Adrenal gland (tissue), 12 donors: ENCODE data around the gene DNAJC11. TPM values are rescaled to one million over a fixed set of nuclear protein-coding genes. Genes with fewer than 3 reads are reported as not detected.
A peak's percentile ranks its signal among the peaks of the same experiment; 100 is the strongest.

ENCODE experiments used
- DNase-seq, 7 donors: peaks; one replicate each; pipeline ENCODE4 v3.0.0-alpha.2; 2019 to 2020
- H3K27ac ChIP-seq, 5 donors: fragments of 200-600 bp; sonication (generic) in 4 of 5; 1 replicate in 3 of 5; 2 replicates in 2 of 5; pipeline versions ENCODE4 v1.5.1 to v1.8.0; 2016 to 2020; ENCODE audit warnings: mild to moderate bottlenecking in 1 of 5
- H3K27me3 ChIP-seq: fragments of 200-600 bp; 2 replicates; pipeline ENCODE4 v1.8.0; 2021
- H3K36me3 ChIP-seq, 2 donors: fragments of 200-600 bp; replicated peaks in 1 of 2; 1 replicate in 1 of 2; 2 replicates in 1 of 2; pipeline versions ENCODE4 v1.5.1 to v1.8.0; 2018 to 2022
- H3K4me1 ChIP-seq, 2 donors: fragments of 200-600 bp; replicated peaks in 1 of 2; 1 replicate in 1 of 2; 2 replicates in 1 of 2; pipeline versions ENCODE4 v1.5.1 to v1.8.0; 2018 to 2021
- H3K4me3 ChIP-seq, 4 donors: fragments of 200-600 bp; sonication (generic) in 3 of 4; one replicate each; pipeline ENCODE4 v1.5.1; 2016 to 2018
- H3K9me3 ChIP-seq, 3 donors: fragments of 200-600 bp; sonication (generic) in 1 of 3; replicated peaks in 1 of 3; 1 replicate in 2 of 3; 2 replicates in 1 of 3; pipeline versions ENCODE4 v1.5.1 to v1.8.0; 2016 to 2021
- CTCF ChIP-seq, 6 experiments: fragments of 450-650 bp in 4 of 6; fragments of 200-600 bp in 2 of 6; sonication (generic) in 1 of 6; IDR thresholded peaks; 1 replicate in 5 of 6; 2 replicates in 1 of 6; pipeline versions ENCODE4 v1.5.1 to v1.8.0; 2016 to 2021; ENCODE audit warnings: antibody characterized with exemption in 6 of 6, mild to moderate bottlenecking in 2 of 6, moderate library complexity in 1 of 6
- POLR2A ChIP-seq, 2 donors: fragments of 450-650 bp; IDR thresholded peaks; one replicate each; pipeline ENCODE4 v1.6.1; 2017; ENCODE audit warnings: antibody characterized with exemption in 2 of 2, mild to moderate bottlenecking in 2 of 2, moderate library complexity in 1 of 2
- WGBS, 4 donors: extraction: QIAGEN DNeasy Blood & Tissue Kit in 2 of 4; methylation state at CpG; one replicate each; pipeline versions ENCODE4 v1.1.5 to v1.1.7; 2013 to 2017; 5-methylcytosine and 5-hydroxymethylcytosine counted together
- intact Hi-C, 2 donors: fragments of 100-400 bp; cut with DNase I; formaldehyde crosslinking; loops; one replicate each; pipeline versions ENCODE4 v1.14.1 to v1.15.0; 2022 to 2023
- polyA plus RNA-seq, 3 donors: library from polyadenylated mRNA; stranded (reverse); fragments of 200-250 nt in 2 of 3; fragments of 350-450 nt in 1 of 3; fragmentation: Illumina TruSeq in 1 of 3; extraction: RNeasy Lipid Tissue Mini Kit (QIAGEN cat#74804) in 1 of 3; gene quantifications; one replicate each; pipeline ENCODE4 v1.2.3, GENCODE V29; 2013 to 2014
- total RNA-seq, 9 donors: library from RNA; depleted of rRNA in 4 of 9; stranded (reverse); fragments of >200 nt in 4 of 9; fragments of 120-200 nt in 1 of 9; fragmentation: NEBNext Ultra II Directional in 1 of 9; extraction: Animal tissue kit (Norgen Biotek cat#: 25700) in 1 of 9; gene quantifications; one replicate each; pipeline versions ENCODE4 v1.1.0 to v1.2.4, GENCODE V29; 2013 to 2023
- donor health status: healthy with polysubstance abuse.
- donor health status: Bipolar disorder and iron deficiency.
- donor health status: DM: yes; HTN: yes; CAD: no.
- donor health status: DM: no; HTN: no; CAD: no.
- donor health status: DM: no; HTN: no; CAD: no.
- donor health status: DM: yes; HTN: yes; CAD: no.

The DNAJC11 gene
- total and polyA plus RNA-seq, 12 donors: 29.2 to 125 (median 61.9) TPM

GRCh38 chr1:6624710-6625583 lies 76.7 kb downstream of the DNAJC11 start, which contains the start of gene THAP3:
Gene THAP3, plus strand, starts transcription at chr1:6624868. Its CDS starts 351 bp downstream, at chr1:6625219.
- peak within 1 kb of the TSS; percentile 60 to 95 (median 89) for H3K27ac ChIP-seq
- H3K27me3 ChIP-seq: no peaks in the 10 kb centered on the region
- intact Hi-C loops: no loop called here
- peak within 1 kb of the TSS; percentile 28 to 91 (median 64) for H3K4me3 ChIP-seq
- H3K4me1 ChIP-seq: peaks cover 14 to 24% of the 10 kb centered on the region in 2 donors
- TF ChIP-seq POLR2A (IDR thresholded peaks at IDR 0.05) (peak in 1 of 2 donors; percentile 52), CTCF (IDR thresholded peaks at IDR 0.05) (no peak)
- peak; percentile 87 to 91 (median 90) for DNase-seq
- WGBS, 4 donors: 0 to 1% (median 1%) methylated on average over 1 to 73 of the region's 73 CpGs
- no peaks in the 10 kb centered on the region for H3K9me3 ChIP-seq
- H3K36me3 ChIP-seq: peaks cover 0 to 47% of the 10 kb centered on the region in 2 donors

GRCh38 chr1:6623269-6623965 lies 78.2 kb downstream of the DNAJC11 start:
- Histone ChIP-seq H3K9me3 (no peaks in the 10 kb centered on the region), H3K36me3 (peaks cover 0 to 39% of the 10 kb centered on the region in 2 donors), H3K4me1 (peaks cover 14 to 24% of the 10 kb centered on the region in 2 donors), H3K4me3 (no peak overlapping the region), H3K27me3 (no peaks in the 10 kb centered on the region), H3K27ac (peak overlapping the region; percentile 10 to 95 (median 89))
- TF ChIP-seq POLR2A (IDR thresholded peaks at IDR 0.05) (no peak), CTCF (IDR thresholded peaks at IDR 0.05) (no peak)
- intact Hi-C loops: no loop called here
- 64 to 79% (median 72%) methylated on average over 14 of the region's 14 CpGs for WGBS, 4 donors
- DNase-seq: peak in 5 of 7 donors; percentile 54 to 83 (median 60)

GRCh38 chr1:6622396-6623152 lies 79.0 kb downstream of the DNAJC11 start:
- peak overlapping the region in 4 of 5 donors; percentile 34 to 95 (median 68) for H3K27ac ChIP-seq
- intact Hi-C loops: no loop called here
- H3K9me3 ChIP-seq: no peaks in the 10 kb centered on the region
- WGBS, 4 donors: 76 to 86% (median 82%) methylated on average over 8 to 10 of the region's 10 CpGs
- H3K4me3 ChIP-seq: no peak overlapping the region
- H3K36me3 ChIP-seq: peaks cover 0 to 41% of the 10 kb centered on the region in 2 donors
- TF ChIP-seq POLR2A (IDR thresholded peaks at IDR 0.05): no peak
- TF ChIP-seq CTCF (IDR thresholded peaks at IDR 0.05): no peak
- no peaks in the 10 kb centered on the region for H3K27me3 ChIP-seq
- H3K4me1 ChIP-seq: peaks cover 14 to 24% of the 10 kb centered on the region in 2 donors
- no peak for DNase-seq
